ENCODE data around the gene UBTD1. TPM values are rescaled to one million over a fixed set of nuclear protein-coding genes. Genes with fewer than 3 reads are reported as not detected.

The UBTD1 gene
- total RNA-seq, 4 donors from 2014 or later: 0.40 to 4.1 (median 3.2) TPM

- intact Hi-C loops (cut with DNase I; ENCODE audit: low total_unique reads): no loop called here
- DNase-seq: no peak
- in situ Hi-C loops (cut with MboI; ENCODE audit: low pct_ligation_motif_present in 1 of 4, low pct_unique_long_range_greater_than_20kb in 1 of 4, low sequenced_read_pairs in 3 of 4): no loop called here
- no peak overlapping the region for H3K4me3 ChIP-seq
- no peaks in the 10 kb centered on the region for H3K27me3 ChIP-seq
- 92% methylated on average over 31 of the region's 33 CpGs; no CpG with 5 or more reads in 1 of the 2 donors for WGBS, 2 donors (ENCODE audit: low coverage in 1 of 2)
- H3K4me1 ChIP-seq: peaks cover 0 to 7% (median 1%) of the 10 kb centered on the region in 4 donors
- H3K36me3 ChIP-seq: no peaks in the 10 kb centered on the region
- H3K27ac ChIP-seq: no peak overlapping the region
- H3K9me3 ChIP-seq: no peaks in the 10 kb centered on the region
- TF ChIP-seq POLR2AphosphoS5 (IDR thresholded peaks at IDR 0.05) (no peak), EP300 (IDR thresholded peaks at IDR 0.05; ENCODE audit: low read depth) (no peak)
Observed at GRCh38 chr10:97570146-97570788, 71.5 kb downstream of the UBTD1 start.

DNA sequence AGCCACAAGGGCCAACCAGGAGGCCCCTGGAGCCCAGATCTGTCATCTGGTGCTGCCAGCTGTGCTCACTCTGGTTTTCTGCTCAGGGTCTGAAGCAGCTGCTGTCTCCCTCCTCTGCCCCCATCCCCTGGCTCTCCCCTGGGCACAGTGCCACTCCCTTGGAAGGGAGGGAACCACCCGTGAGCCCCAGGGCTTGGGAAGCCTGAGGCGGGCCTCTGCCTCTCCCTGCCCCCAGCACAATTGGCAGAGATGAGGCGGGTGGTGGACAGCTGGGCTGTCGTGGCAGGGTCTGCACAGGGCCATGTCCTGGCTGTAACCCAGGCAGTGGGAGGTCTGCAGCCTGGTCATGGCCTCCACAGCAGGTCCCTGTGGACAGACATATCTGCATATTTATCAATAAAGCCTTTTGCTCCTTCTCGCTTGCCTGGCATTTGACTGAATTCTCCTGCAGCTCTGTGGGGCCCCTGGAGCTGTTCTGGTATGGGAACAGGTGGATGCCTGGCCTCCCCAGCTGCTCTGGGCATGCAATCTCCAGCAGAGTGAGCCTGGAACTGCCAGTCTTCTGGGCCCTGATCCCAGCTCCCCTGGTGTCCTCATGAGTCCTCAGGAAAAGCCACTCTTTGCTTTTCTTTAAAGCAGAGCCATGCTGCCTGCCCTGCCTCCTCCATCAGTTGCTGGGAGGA, 72.2 kb downstream of the UBTD1 start:
- no peak for DNase-seq
- no peaks in the 10 kb centered on the region for H3K27me3 ChIP-seq
- no peak overlapping the region for H3K4me3 ChIP-seq
- no peak overlapping the region for H3K27ac ChIP-seq
- WGBS, 2 donors (ENCODE audit: low coverage in 1 of 2): 90% methylated on average over 5 of the region's 5 CpGs; no CpG with 5 or more reads in 1 of the 2 donors
- TF ChIP-seq EP300 (IDR thresholded peaks at IDR 0.05; ENCODE audit: low read depth) (no peak), POLR2A (IDR thresholded peaks at IDR 0.05) (no peak), POLR2AphosphoS5 (IDR thresholded peaks at IDR 0.05) (no peak)
- TF ChIP-seq, protein P1, sequence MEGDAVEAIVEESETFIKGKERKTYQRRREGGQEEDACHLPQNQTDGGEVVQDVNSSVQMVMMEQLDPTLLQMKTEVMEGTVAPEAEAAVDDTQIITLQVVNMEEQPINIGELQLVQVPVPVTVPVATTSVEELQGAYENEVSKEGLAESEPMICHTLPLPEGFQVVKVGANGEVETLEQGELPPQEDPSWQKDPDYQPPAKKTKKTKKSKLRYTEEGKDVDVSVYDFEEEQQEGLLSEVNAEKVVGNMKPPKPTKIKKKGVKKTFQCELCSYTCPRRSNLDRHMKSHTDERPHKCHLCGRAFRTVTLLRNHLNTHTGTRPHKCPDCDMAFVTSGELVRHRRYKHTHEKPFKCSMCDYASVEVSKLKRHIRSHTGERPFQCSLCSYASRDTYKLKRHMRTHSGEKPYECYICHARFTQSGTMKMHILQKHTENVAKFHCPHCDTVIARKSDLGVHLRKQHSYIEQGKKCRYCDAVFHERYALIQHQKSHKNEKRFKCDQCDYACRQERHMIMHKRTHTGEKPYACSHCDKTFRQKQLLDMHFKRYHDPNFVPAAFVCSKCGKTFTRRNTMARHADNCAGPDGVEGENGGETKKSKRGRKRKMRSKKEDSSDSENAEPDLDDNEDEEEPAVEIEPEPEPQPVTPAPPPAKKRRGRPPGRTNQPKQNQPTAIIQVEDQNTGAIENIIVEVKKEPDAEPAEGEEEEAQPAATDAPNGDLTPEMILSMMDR (IDR thresholded peaks at IDR 0.05): no peak
- in situ Hi-C loops (cut with MboI; ENCODE audit: low pct_ligation_motif_present in 1 of 4, low pct_unique_long_range_greater_than_20kb in 1 of 4, low sequenced_read_pairs in 3 of 4): no loop called here
- no peaks in the 10 kb centered on the region for H3K9me3 ChIP-seq
- H3K4me1 ChIP-seq: peaks cover 0 to 7% (median 1%) of the 10 kb centered on the region in 4 donors
- intact Hi-C loops (cut with DNase I; ENCODE audit: low total_unique reads): no loop called here
- H3K36me3 ChIP-seq: no peaks in the 10 kb centered on the region

DNA sequence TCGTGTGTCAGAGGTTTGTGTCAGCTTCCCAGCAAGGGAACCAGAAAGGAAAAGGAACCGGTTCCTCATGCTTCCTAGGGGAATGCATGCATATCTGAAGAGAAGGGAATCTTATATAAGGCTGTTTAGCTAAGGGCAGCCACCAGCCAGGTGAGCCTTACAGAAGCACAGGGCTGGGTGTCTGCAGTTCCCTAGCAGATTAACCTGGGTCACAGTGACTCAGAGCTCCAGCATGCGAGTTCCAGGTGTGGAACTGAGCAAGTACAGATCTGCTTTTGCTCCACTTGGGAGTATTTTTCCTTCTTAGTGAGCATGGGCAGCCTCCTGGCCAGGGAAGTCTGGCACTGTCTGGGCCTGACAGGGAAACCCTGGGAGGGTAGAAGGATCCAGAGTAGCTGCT, 72.9 kb downstream of the UBTD1 start:
- DNase-seq: no peak
- Histone ChIP-seq H3K9me3 (no peaks in the 10 kb centered on the region), H3K4me1 (peaks cover 0 to 7% (median 1%) of the 10 kb centered on the region in 4 donors), H3K4me3 (no peak overlapping the region), H3K27ac (no peak overlapping the region), H3K27me3 (no peaks in the 10 kb centered on the region), H3K36me3 (no peaks in the 10 kb centered on the region)
- intact Hi-C loops (cut with DNase I; ENCODE audit: low total_unique reads) (no loop called here), in situ Hi-C loops (cut with MboI; ENCODE audit: low pct_ligation_motif_present in 1 of 4, low pct_unique_long_range_greater_than_20kb in 1 of 4, low sequenced_read_pairs in 3 of 4) (no loop called here)
- WGBS, 2 donors (ENCODE audit: low coverage in 1 of 2): 87 to 100% methylated on average over 2 to 3 of the region's 3 CpGs
- TF ChIP-seq, protein P1 (IDR thresholded peaks at IDR 0.05): no peak
- TF ChIP-seq POLR2AphosphoS5 (IDR thresholded peaks at IDR 0.05): no peak
- TF ChIP-seq POLR2A (IDR thresholded peaks at IDR 0.05): no peak
- no peak for TF ChIP-seq EP300 (IDR thresholded peaks at IDR 0.05; ENCODE audit: low read depth)

DNA sequence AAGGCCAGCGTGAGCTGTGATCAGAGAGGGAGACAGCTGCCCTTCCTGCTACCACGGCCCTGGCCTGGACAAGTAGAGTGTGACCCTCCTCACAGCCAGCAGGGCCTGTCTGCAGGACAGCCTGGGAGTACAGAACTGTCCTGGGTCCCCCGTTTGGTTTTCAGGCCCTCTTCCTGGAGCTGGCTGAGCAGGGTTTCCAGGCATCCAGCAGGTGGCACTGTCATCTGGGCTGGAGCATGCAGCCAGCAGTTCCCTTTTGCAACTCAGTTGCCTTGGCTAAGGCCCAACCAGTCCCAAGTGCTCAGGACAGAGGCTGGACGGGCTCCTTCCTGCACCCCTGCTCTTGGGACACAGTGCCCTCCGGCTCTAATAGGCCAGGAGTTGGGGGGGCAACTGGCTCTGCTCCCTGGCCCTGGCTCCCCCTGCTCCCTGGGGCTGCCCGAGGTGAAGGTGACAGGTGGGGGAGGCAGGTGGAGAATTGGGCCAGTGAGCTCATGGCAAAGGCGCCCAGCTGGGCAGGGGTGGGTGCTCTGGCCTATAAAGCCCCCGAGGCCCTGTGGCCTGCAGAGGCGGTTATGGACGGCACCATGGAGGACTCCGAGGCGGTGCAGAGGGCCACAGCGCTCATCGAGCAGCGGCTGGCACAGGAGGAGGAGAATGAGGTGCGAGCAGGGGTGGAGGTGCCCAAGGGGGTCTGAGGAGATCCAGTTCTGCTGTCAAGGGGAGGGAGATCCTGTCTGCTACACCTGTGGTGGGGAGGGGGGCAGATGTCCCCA, 73.7 kb downstream of the UBTD1 start, which contains the start of gene ANKRD2:
Gene ANKRD2 (plus strand): TSS at position 566 of the 776 bp plus-strand sequence. CDS start 10 bp downstream, at position 576.
- Histone ChIP-seq H3K4me3 (no peak within 1 kb of the TSS), H3K36me3 (no peaks in the 10 kb centered on the region), H3K4me1 (peaks cover 0 to 7% (median 1%) of the 10 kb centered on the region in 4 donors), H3K9me3 (no peaks in the 10 kb centered on the region), H3K27ac (no peak within 1 kb of the TSS), H3K27me3 (no peaks in the 10 kb centered on the region)
- intact Hi-C loops (cut with DNase I; ENCODE audit: low total_unique reads): no loop called here
- no peak for TF ChIP-seq EP300 (IDR thresholded peaks at IDR 0.05; ENCODE audit: low read depth)
- TF ChIP-seq, protein P1 (IDR thresholded peaks at IDR 0.05): peak; percentile 71 to 80 (median 79)
- 71 to 97% methylated on average over 6 to 16 of the region's 16 CpGs for WGBS, 2 donors (ENCODE audit: low coverage in 1 of 2)
- DNase-seq: peak; percentile 78
- in situ Hi-C loops (cut with MboI; ENCODE audit: low pct_ligation_motif_present in 1 of 4, low pct_unique_long_range_greater_than_20kb in 1 of 4, low sequenced_read_pairs in 3 of 4): no loop called here

All from transverse colon (tissue), 4 donors.